Measurements from ENCODE around the gene CABS1.

DNA sequence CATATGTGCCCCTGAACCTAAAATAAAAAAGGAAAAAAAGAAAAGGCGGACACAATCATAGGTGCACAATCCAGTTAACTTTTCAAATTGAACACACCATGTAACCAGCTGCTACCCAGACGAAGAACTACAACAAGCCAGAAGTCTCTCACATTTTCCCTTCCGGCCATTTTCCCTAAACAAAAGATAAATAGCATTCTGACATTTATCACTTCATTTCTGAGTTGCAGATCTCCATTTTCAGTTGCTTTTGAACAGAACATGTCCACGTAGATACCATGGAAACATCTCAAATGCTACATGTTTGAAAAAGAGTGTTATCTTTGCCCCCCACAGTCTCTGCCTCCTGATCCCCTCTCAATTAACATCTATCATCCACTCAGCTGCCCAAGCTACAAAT is 29.2 kb upstream of the CABS1 start:
- TF ChIP-seq SPI1 (IDR thresholded peaks at IDR 0.05; ENCODE audit: borderline replicate concordance, low read depth): no peak
- no peak for TF ChIP-seq CTCF (IDR thresholded peaks at IDR 0.05; ENCODE audit: insufficient read depth, low read length)
- TF ChIP-seq GABPA (IDR thresholded peaks at IDR 0.05; ENCODE audit: low read depth): no peak
- no peak for TF ChIP-seq POLR2AphosphoS5 (IDR thresholded peaks at IDR 0.05; ENCODE audit: low read depth)
